ENCODE results near the gene DDX24. TPM values are rescaled to one million over a fixed set of nuclear protein-coding genes. Genes with fewer than 3 reads are reported as not detected.

Gene DDX24
- total RNA-seq, 2 donors from 2014 or later = 48.0 to 95.6 TPM

DNA sequence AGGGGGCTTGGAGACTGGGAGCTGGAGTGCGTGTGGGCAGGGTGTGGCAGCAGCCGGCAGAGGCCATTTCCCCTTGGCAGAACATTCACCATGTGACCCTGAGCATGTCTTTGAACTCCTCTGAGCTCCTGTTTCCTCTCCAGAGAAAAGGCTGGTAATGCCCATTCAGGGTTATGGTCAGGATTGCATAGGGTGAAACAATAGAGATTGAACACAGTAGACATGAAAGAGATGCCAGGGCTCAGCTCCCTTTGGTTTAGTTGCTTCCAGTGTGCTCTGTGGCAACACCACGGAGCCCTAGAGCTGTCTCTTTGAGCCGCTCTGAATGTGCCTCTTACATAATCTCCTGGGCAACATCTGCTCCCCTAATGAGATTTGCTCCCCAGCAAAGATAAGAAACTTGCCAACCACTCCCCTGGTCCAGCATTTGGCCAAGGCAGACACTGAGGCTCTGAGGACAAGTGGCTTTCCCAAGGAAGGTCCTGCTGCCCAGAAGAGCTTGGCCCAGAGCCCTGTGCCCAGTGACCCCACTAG is 34.1 kb upstream of the DDX24 start:
- Histone ChIP-seq H3K27me3 (no peaks in the 10 kb centered on the region), H3K27ac (peak overlapping the region in 2 of 4 donors; percentile 1 to 36), H3K4me1 (peaks cover 9% of the 10 kb centered on the region), H3K4me3 (no peak overlapping the region), H3K9me3 (peaks cover 0 to 5% (median 0%) of the 10 kb centered on the region in 3 donors), H3K36me3 (replicated peaks in 1 of 2; ENCODE audit: insufficient read depth in 1 of 2, low read depth in 2 of 2) (no peaks in the 10 kb centered on the region)
- 12 to 18% methylated on average over 4 of the region's 4 CpGs for WGBS, 2 donors
- peak in 1 of 4 donors; percentile 19 for DNase-seq
- TF ChIP-seq CTCF (IDR thresholded peaks at IDR 0.05) = no peak
- intact Hi-C loops (cut with DNase I) = no loop called here
- ATAC-seq = peak; percentile 64

DNA sequence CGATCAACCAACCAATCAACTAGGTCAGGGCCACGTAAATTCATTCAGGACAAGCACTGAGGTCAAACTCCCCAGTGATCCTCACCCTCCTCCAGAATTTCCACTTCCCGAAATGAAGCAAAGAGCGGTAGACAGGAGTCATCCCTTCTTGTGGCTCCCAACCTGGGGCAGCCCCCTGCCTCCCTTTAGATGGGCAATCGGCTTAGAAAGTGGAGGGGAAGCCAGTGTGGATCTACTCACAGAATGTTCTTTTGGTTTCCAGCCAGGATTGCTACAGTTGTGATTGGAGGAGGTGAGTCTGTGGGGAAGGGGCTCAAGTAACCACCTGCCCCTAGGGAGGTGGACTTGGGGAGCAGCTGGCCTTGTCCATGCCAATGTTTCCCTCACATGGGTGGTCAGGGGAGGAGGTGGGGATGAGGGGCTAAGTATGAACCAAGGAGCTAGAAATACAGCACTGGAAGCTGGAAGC is 33.6 kb upstream of the DDX24 start:
- Histone ChIP-seq H3K27me3 (no peaks in the 10 kb centered on the region), H3K36me3 (replicated peaks in 1 of 2; ENCODE audit: insufficient read depth in 1 of 2, low read depth in 2 of 2) (no peaks in the 10 kb centered on the region), H3K9me3 (peaks cover 0 to 5% (median 0%) of the 10 kb centered on the region in 3 donors), H3K4me3 (no peak overlapping the region), H3K27ac (peak overlapping the region in 3 of 4 donors; percentile 1 to 36 (median 17)), H3K4me1 (peaks cover 9% of the 10 kb centered on the region)
- 70 to 89% methylated on average over 5 of the region's 5 CpGs for WGBS, 2 donors
- no peak for ATAC-seq
- DNase-seq = no peak
- TF ChIP-seq CTCF (IDR thresholded peaks at IDR 0.05) (no peak), POLR2A (IDR thresholded peaks at IDR 0.05) (no peak)
- intact Hi-C loops (cut with DNase I) = no loop called here

DNA sequence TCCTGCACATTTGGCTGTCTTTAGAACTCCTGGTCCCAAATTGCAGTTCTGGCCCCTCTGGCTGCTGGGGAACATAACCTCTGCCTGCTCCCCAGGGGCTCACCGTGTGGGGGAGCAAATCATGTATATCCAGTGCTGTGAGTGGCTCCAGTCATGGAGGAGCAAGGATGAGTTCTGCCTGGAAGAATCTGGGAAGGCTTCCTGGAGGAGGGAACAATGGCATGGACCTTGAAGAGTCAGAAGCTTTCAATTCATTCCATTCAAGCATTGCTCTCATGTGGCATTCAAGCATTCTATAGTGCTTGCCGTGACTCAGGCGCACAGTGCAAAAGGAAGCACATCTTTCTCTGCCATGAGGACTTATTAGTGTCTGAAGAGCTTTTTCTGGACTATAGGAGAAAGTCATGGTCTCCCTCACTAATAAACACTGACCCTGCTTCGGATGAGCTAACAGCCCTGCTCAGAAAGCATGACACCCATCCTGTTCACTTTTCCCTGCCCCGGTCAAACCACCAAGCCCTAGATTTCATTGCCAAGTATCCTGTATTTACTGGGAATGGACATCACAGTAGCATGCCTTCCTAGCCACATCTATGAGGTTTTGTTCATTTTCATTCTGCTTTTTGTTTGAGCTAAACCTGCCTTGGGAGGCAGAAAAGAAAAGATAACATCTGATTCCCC is 33.0 kb upstream of the DDX24 start:
- ATAC-seq (no peak), DNase-seq (no peak)
- TF ChIP-seq POLR2A (IDR thresholded peaks at IDR 0.05) (no peak), CTCF (IDR thresholded peaks at IDR 0.05) (no peak)
- WGBS, 2 donors = 78 to 88% methylated on average over 4 to 5 of the region's 5 CpGs
- Histone ChIP-seq H3K27me3 (no peaks in the 10 kb centered on the region), H3K9me3 (no peaks in the 10 kb centered on the region), H3K4me1 (peaks cover 9% of the 10 kb centered on the region), H3K4me3 (no peak overlapping the region), H3K27ac (peak overlapping the region in 1 of 4 donors; percentile 1), H3K36me3 (replicated peaks in 1 of 2; ENCODE audit: insufficient read depth in 1 of 2, low read depth in 2 of 2) (no peaks in the 10 kb centered on the region)
- intact Hi-C loops (cut with DNase I) = no loop called here

- H3K36me3 ChIP-seq (replicated peaks in 1 of 2; ENCODE audit: insufficient read depth in 1 of 2, low read depth in 2 of 2) = no peaks in the 10 kb centered on the region
- ATAC-seq (peak; percentile 41), DNase-seq (peak; percentile 36 to 62 (median 50))
- H3K27ac ChIP-seq = peak overlapping the region in 1 of 4 donors; percentile 14
- H3K27me3 ChIP-seq = no peaks in the 10 kb centered on the region
- no peak overlapping the region for H3K4me3 ChIP-seq
- H3K4me1 ChIP-seq = peaks cover 9% of the 10 kb centered on the region
- no peaks in the 10 kb centered on the region for H3K9me3 ChIP-seq
- 30 to 48% methylated on average over 6 of the region's 6 CpGs for WGBS, 2 donors
- intact Hi-C loops (cut with DNase I) = no loop called here
- TF ChIP-seq CTCF (IDR thresholded peaks at IDR 0.05) = no peak
- TF ChIP-seq POLR2A (IDR thresholded peaks at IDR 0.05) = no peak
Measured at GRCh38 chr14:94113490-94113889, 32.5 kb upstream of the DDX24 start.

Measured in body of pancreas (tissue), 4 donors.